Ramos (cell line): Measurements from ENCODE around the gene SNHG17.

Experiments used
- in situ Hi-C: fragments of 300-500 bp; cut with MboI; formaldehyde crosslinking; loops from one replicate; pipeline ENCODE4 v1.14.3; 2022; ENCODE audit warnings: low sequenced_read_pairs; ENCODE audit not compliant: unreplicated experiment

SNHG17 gene

DNA sequence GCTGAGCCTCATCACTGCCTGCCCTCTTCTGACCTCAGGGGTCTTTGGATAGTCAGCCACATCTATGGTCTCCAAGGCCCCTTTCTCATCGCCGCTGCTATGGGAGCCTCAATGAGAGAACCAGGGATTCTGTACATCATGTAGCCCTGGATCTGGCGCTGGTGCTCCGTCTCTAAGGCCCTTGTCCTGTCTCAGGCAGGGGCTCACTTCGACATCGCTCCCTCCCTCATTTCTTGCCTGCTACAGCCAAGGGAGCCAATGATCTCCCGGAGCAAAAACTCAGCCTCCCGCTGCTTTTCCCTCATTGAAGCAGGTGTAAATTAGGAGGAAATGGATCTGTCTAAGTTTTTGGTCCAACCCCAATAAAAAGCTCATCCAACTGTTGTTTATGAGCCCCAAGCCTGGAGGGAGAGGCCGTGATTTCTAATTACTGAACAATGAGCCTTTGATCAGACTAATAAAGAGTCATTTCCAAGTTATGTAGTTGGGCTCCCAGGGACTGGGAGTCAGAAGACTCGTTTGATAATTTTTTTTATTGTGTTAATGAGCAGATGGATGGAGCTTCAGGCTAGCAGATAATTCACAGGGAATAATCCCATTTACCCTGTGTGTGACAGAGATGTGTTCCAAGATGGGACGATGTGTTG lies 58.0 kb downstream of the SNHG17 start:
- in situ Hi-C loops = no loop called here

DNA sequence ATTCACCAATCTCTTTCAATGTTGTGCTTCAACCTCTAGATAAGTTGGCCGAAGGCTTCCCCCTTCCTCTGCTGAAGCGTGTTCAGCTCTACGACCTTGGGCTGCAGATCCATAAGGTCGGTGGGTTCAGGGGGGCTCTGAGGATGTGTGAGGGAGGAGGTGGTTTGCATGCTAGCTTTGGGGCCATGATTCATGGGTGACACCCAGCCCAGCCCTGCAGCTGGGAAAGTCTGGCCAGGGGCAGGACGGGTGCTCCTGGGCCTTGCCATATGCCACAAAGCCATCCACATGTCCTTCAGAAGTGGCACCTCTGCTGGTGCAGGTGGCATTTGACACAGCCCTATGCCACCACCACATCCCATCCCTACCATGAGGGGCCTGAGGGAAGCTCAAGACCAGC lies 61.2 kb downstream of the SNHG17 start:
- in situ Hi-C loops = no loop called here

DNA sequence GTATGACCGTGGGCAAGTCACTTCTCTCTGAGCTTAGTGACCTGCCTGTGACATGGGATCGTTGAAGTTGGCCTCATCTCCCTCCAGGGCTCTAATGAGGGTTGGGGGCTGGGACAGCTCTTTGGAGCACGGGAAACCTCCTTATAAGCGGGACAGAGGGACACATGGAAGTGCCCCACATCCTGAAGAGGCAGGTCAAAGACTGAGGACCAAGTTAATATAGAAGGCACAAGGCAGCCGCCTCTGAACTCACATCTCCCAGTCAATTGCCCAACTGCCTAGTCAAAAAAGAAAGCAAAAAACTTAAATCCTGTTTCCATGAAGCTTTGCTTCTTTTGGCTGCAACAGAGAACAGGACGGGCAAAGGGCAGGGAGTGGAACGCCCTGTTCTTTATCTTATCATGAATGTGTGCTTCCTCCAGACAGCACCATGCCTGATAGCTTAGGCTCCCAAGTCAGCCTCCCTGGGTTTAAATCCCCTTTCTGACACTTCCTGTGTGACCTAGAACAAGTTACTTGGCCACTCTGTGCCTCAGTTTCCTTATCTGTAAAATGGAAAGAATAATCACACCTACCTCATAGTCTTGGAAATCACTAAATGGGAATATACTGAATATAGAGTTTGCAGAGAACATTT lies 61.8 kb downstream of the SNHG17 start:
- in situ Hi-C loops = no loop called here

DNA sequence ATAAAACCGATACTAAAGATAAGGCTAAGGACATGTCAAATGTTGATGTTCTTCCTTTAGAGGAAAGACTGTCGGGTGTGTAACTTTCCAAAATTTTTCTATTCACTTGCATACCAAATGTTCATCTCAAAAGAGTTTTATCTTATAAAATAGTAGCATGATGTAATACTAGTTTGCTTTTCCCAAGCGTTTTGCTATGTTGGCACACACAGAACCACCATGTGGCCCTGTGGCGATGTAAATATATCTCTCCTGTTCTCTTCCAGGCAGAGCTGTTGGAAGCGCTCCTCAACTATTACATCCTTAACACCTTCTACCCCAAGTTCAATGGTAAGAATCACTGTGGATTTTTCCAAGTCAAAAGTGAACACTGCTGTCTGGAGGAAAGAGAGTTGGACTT lies 62.3 kb downstream of the SNHG17 start:
- in situ Hi-C loops = no loop called here
